Measurements from ENCODE around the gene TRIM51G.
"Not testable (repeated sequence)": the region's sequence is repeated elsewhere in the genome, so short reads cannot be mapped to it uniquely, and the experiment has no call there.

The TRIM51G gene

GRCh38 chr11:48983785-48984184, at the start of gene TRIM51G:
Gene TRIM51G, minus strand, starts transcription at chr11:48983885. Its CDS starts 2,190 bp downstream, at chr11:48981695.
- DNase-seq, H3K4me3 Mint-ChIP-seq, H3K4me1 Mint-ChIP-seq, H3K9me3 Mint-ChIP-seq, ATAC-seq, H3K27me3 Mint-ChIP-seq, H3K27ac Mint-ChIP-seq: not testable (repeated sequence)

GRCh38 chr11:49028523-49028922, 44.8 kb upstream of the TRIM51G start, which contains the start of gene TRIM49B:
Gene TRIM49B, plus strand, starts transcription at chr11:49028823. Its CDS starts 2,777 bp downstream, at chr11:49031600.
- H3K27ac Mint-ChIP-seq, ATAC-seq, H3K27me3 Mint-ChIP-seq: not testable (repeated sequence)

DNA sequence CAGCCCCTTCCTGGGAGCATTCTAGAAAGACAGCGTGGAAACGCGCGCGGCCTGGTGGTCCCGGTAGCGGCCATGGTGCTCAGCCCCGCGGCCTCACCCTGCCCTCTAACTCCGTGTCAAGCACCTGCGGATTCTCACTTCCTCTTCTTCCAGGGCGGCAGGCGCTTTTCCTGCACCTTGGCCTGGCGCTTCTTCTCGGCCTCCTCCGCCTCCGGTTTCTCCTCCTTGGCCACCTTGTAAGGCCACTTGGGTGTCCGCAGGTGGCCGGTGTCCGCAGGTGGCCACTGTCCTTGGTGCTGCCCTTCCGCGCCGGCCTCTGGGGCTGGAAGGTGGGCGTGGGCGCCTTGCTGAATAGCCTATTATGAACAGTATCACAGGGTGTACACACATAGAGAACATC, 15.1 kb downstream of the TRIM51G start:
- H3K27me3 Mint-ChIP-seq, result not testable (repeated sequence)

More at GRCh38 chr11:49028523-49028922, 44.8 kb upstream of the TRIM51G start, which contains the start of gene TRIM49B:
- not testable (repeated sequence) for H3K9me3 Mint-ChIP-seq, H3K4me3 Mint-ChIP-seq, DNase-seq, H3K4me1 Mint-ChIP-seq

GRCh38 chr11:48955315-48956049, 28.2 kb downstream of the TRIM51G start:
- not testable (repeated sequence) for H3K27ac Mint-ChIP-seq, H3K9me3 Mint-ChIP-seq, H3K4me3 Mint-ChIP-seq, H3K4me1 Mint-ChIP-seq, DNase-seq, H3K27me3 Mint-ChIP-seq
- peak; percentile 71 for ATAC-seq

More for the DNA sequence above, 15.1 kb downstream of the TRIM51G start:
- H3K9me3 Mint-ChIP-seq, ATAC-seq, DNase-seq, H3K4me3 Mint-ChIP-seq, H3K4me1 Mint-ChIP-seq, H3K27ac Mint-ChIP-seq: not testable (repeated sequence)

- H3K4me1 Mint-ChIP-seq, ATAC-seq, H3K27me3 Mint-ChIP-seq, DNase-seq, H3K9me3 Mint-ChIP-seq, H3K4me3 Mint-ChIP-seq, H3K27ac Mint-ChIP-seq: not testable (repeated sequence)
Observed at GRCh38 chr11:48945796-48946195, 37.9 kb downstream of the TRIM51G start.
